Measurements from ENCODE around the gene TVP23A.

Gene TVP23A

GRCh38 chr16:10728003-10728887 is 90.3 kb downstream of the TVP23A start:
- DNase-seq (ENCODE audit: low read depth), result no peak
- TF ChIP-seq CTCF (IDR thresholded peaks at IDR 0.05; ENCODE audit: low read length, missing control alignments), result no peak
- H3K4me3 ChIP-seq (replicated peaks; ENCODE audit: low read depth, low read length), result no peak overlapping the region

Measured in fibroblast of pulmonary artery (primary cell).